22Rv1 (cell line): ENCODE data around the gene LY6G6F.

ENCODE experiments used
- H3K27ac ChIP-seq: fragments of 450-650 bp; 2 replicates; pipeline ENCODE4 v1.5.1; 2017
- ZFX ChIP-seq: fragments of 450-650 bp; IDR thresholded peaks from 2 replicates; pipeline ENCODE4 v1.6.1; 2017; ENCODE audit warnings: antibody characterized with exemption, borderline replicate concordance
- TF ChIP-seq, protein P1 (sequence below): fragments of 450-650 bp; IDR thresholded peaks from 2 replicates; pipeline ENCODE4 v1.5.1; 2017; ENCODE audit warnings: mild to moderate bottlenecking

The LY6G6F gene

DNA sequence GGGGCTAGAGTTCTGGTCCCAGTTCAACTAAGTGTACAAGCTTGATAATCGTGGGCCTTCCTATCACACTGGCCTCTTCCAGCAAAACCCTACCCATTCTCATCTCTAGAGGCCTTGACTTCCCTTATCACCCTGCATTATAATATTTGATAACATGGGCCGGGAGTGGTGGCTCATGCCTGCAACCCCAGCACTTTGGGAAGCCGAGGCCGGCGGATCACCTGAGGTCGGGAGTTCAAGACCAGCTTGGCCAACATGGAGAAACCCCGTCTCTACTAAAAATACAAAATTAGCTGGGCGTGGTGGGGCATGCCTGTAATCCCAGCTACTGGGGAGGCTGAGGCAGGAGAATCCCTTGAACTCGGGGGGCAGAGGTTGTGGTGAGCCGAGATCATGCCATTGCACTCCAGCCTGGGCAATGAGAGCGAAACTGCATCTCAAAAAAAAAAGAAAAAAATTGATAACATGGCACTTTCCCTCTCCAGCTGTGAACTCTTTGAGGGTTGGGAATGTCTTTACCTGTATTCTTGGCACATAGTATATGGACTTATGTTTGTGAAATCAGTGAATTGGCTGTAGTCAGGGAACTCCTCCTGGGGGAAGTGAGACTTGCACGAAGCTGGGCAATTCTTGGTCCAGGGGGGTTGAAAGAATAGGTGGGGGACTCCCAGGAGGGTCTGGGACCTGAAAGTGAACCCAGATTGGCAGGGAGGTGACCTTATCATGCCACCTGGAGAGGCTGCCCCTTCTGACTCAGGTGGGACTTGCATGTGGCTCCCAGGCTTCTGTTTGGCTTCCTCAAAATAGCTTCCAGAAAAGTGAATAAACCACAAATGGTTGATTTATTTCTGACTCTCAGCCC is 45.2 kb upstream of the LY6G6F start:
- TF ChIP-seq ZFX: no peak
- TF ChIP-seq, protein P1, sequence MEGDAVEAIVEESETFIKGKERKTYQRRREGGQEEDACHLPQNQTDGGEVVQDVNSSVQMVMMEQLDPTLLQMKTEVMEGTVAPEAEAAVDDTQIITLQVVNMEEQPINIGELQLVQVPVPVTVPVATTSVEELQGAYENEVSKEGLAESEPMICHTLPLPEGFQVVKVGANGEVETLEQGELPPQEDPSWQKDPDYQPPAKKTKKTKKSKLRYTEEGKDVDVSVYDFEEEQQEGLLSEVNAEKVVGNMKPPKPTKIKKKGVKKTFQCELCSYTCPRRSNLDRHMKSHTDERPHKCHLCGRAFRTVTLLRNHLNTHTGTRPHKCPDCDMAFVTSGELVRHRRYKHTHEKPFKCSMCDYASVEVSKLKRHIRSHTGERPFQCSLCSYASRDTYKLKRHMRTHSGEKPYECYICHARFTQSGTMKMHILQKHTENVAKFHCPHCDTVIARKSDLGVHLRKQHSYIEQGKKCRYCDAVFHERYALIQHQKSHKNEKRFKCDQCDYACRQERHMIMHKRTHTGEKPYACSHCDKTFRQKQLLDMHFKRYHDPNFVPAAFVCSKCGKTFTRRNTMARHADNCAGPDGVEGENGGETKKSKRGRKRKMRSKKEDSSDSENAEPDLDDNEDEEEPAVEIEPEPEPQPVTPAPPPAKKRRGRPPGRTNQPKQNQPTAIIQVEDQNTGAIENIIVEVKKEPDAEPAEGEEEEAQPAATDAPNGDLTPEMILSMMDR: no peak
- H3K27ac ChIP-seq: peak overlapping the region; percentile 83

DNA sequence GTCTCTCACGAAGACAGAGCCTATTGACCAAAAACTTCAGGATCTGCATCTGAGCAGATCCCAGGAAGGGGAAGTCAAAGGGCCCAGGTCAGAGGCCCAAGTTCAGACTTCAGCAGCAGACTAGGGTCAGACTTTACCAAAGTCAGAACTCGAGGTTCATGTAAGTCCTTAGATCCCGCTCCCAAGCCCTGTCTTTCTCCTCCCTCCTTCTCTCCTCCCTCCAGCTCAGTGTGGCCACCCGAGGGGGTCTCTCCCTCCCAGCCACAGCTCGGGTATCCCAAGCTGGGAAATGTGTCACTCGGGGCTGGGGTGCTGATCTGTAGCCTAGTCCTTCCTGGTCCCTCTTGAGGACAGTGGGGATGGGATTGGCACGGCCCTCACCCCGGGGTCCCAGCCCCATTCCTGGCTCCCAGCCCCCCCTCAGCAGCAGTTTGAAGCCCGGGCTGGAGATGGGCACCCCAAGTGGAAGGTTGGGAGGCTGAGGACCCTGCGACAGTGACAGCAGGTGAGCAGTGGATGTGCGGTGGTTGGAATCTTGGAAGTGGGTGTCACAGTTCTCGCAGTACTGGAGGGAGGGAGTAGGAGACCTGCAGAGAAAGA is 44.4 kb upstream of the LY6G6F start:
- peak overlapping the region; percentile 83 for H3K27ac ChIP-seq
- TF ChIP-seq, protein P1: no peak
- TF ChIP-seq ZFX: no peak

DNA sequence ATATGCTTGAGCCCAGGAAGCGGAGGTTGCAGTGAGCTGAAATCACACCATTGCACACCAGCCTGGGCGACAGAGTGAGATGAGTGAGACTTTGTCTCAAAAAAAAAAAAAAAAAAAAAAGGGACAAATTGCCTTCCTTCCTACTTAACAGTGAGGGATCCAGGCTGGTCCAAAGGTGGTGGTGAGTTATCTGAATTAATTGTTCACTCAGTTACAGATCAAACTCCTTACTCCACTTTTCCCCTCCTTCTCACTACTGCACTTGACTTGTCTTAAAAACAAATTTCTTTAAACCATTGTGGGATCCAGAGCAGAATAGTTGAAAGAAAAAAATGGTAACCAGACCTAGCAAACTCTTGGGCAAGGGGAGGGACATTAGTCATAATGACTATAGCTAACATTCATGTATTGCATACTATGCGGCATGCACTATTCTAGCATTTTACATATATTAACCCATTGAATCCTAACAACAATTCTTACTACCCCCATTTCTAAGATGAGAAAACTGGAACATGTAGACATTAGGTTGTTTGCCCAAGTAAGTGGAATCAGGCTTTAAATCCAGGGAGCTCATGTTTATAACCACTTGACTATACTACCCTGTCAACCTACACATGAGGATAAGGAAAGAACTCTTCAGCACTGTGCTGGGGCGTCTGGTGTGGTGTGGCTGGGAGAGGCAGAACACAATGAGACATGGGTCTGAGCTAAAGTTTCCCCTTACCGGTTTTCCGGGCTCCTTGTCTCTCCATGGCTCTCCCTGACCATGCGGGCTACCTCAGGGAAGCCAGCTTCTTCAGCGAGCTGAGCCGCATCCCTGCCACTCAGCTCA is 43.3 kb upstream of the LY6G6F start:
- TF ChIP-seq, protein P1: no peak
- TF ChIP-seq ZFX: no peak
- H3K27ac ChIP-seq: peak overlapping the region; percentile 99

DNA sequence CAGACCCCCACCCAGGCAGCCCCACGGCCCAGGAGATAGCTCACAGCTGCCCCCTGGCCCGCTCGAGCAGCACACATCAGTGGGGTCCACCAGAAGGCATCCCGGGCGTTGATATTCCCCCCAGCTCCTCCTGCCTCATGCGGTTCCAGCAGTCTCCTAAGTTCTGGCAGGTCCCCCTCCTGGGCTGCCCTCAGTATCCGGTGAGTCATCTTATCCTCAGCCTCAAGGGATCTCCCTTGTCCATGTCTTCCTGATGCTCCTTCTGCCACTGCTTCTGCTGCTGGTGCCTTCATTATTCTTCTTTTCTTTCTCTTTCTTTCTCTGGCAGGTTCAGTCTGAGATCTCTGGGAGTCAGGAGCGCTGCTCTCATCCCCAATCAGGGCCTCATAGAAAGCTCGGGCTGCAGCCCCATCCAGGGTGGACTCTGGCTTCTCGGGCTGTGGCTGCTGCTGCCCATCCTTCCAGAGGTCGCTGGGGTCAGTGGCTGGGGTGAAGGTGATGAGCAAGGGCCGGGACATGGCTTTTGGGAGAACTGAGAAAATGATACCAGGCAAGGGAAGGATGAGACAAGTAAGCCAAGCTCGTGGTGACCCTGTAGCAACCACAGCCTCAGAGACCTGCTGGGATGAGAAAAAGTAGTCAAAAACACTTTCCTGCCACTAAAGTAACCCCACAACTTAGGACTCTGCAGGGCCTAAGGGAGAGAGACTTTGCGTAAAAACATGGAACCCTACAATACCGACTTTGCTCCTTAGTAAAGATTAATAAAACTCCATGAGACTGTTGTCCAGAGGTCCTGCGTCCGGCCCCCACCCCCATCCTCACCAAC is 42.5 kb upstream of the LY6G6F start:
- TF ChIP-seq ZFX: no peak
- TF ChIP-seq, protein P1: no peak
- H3K27ac ChIP-seq: peak overlapping the region; percentile 99

DNA sequence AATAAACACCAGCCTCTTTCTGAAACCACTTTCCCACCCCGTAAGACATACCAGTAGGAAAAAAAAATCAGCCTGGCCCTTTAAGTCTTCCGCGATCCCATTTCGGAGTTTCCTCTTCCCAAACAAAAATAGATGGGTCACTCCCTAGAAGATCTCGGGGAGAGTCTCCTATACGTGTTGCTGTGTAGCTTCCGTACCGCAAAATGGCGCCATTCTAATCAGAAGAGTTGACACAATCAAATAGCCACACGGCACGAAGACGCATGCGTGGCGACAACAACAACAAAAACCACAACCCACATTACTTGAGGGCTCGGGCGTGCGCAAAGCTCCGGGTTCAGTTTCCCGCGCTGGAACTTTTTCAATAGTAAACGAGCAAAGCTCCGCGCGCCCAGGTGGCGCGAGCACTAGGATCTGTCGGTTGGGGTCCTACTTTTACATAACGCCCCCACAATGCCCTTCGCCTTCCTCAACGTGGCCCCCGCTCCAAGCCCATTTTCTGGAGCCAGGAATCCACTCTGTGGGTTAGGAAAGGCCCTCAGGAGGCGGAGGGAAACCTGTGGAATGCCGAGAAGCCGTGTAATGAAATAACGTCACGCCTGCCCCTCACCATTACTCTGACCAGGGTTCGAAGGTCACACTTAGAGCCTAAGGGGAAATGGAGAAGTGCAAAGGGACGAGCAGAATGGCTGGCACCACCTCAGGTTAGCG is 41.7 kb upstream of the LY6G6F start, which contains the start of gene GPANK1:
Gene GPANK1 (minus strand): TSS at position 208 of the 711 bp plus-strand sequence. CDS start 519 bp downstream, outside the sequence.
- TF ChIP-seq ZFX: no peak
- TF ChIP-seq, protein P1: no peak
- peak within 1 kb of the TSS; percentile 99 for H3K27ac ChIP-seq
